ENCODE results near the gene PRPF18. TPM values are rescaled to one million over a fixed set of nuclear protein-coding genes. Genes with fewer than 3 reads are reported as not detected.

The PRPF18 gene
- total RNA-seq, 1 experiment from 2014 or later, result 18.9 TPM

- H3K27me3 ChIP-seq (ENCODE audit: insufficient read depth, low read depth), result no peaks in the 10 kb centered on the region
- H3K36me3 ChIP-seq (ENCODE audit: low read depth), result no peaks in the 10 kb centered on the region
- no peak for TF ChIP-seq EZH2 (IDR thresholded peaks at IDR 0.05; ENCODE audit: low read depth)
- TF ChIP-seq, protein P1, sequence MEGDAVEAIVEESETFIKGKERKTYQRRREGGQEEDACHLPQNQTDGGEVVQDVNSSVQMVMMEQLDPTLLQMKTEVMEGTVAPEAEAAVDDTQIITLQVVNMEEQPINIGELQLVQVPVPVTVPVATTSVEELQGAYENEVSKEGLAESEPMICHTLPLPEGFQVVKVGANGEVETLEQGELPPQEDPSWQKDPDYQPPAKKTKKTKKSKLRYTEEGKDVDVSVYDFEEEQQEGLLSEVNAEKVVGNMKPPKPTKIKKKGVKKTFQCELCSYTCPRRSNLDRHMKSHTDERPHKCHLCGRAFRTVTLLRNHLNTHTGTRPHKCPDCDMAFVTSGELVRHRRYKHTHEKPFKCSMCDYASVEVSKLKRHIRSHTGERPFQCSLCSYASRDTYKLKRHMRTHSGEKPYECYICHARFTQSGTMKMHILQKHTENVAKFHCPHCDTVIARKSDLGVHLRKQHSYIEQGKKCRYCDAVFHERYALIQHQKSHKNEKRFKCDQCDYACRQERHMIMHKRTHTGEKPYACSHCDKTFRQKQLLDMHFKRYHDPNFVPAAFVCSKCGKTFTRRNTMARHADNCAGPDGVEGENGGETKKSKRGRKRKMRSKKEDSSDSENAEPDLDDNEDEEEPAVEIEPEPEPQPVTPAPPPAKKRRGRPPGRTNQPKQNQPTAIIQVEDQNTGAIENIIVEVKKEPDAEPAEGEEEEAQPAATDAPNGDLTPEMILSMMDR (conservative IDR thresholded peaks at IDR 0.05), result no peak
- no peak overlapping the region for H2AFZ ChIP-seq
- H3K9me3 ChIP-seq (ENCODE audit: insufficient read depth, low read depth), result no peaks in the 10 kb centered on the region
- ChIA-PET CTCF (no interaction called here), POLR2A (ENCODE audit: unreplicated experiment) (interaction anchor here (0.5 to 0.6 kb wide), 2 partner anchors 87 to 106 kb away, joined by 4 to 8 read pairs; no protein-coding TSS in a partner anchor)
- no peak overlapping the region for H3K4me3 ChIP-seq
- intact Hi-C loops (cut with micrococcal nuclease; ENCODE audit: unreplicated experiment), result no loop called here
- no peak overlapping the region for H3K27ac ChIP-seq
- H4K20me1 ChIP-seq (ENCODE audit: insufficient read depth), result no peaks in the 10 kb centered on the region
- H3K4me1 ChIP-seq (replicated peaks; ENCODE audit: insufficient read depth), result peaks cover 22% of the 10 kb centered on the region
- no peaks in the 10 kb centered on the region for H3K9me2 ChIP-seq (ENCODE audit: insufficient read depth)
- no TSS peak for BruUV-seq (replicated peaks)
- H3K4me2 ChIP-seq, result no peak overlapping the region
- H3K79me2 ChIP-seq (ENCODE audit: low read depth), result no peaks in the 10 kb centered on the region
- no peaks in the 10 kb centered on the region for H3F3A ChIP-seq (ENCODE audit: insufficient read depth, low read depth)
- DNase-seq, result no peak
Measured at GRCh38 chr10:13627459-13628310, 40.9 kb downstream of the PRPF18 start.

DNA sequence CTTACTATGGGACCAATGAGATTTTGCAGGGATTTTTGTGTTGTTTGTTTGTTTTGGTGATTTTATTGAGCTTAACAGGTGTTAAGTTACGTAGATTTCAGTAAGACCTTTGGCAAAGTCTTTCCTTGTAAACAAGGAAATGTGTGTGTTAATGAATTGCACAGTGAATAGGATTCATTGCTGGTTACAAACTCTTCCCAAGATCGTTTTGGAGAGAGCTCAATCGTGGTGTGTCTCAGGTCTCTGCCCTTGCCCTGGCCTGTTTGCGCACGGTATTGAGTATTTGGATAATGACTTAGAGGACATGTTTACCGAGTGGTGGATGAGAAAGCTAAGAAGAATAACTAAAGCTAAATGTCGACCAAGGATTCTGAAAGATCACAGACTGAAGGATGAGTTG lies 41.9 kb downstream of the PRPF18 start:
- POLR2A ChIA-PET (ENCODE audit: unreplicated experiment), result interaction anchor here (0.6 kb wide), 1 partner anchor 107 kb away, joined by 4 read pairs; no protein-coding TSS in a partner anchor
- Histone ChIP-seq H4K20me1 (ENCODE audit: insufficient read depth) (no peaks in the 10 kb centered on the region), H3K4me3 (no peak overlapping the region), H3F3A (ENCODE audit: insufficient read depth, low read depth) (no peaks in the 10 kb centered on the region), H3K79me2 (ENCODE audit: low read depth) (no peaks in the 10 kb centered on the region), H3K27ac (0 out of 2 replicates have a peak overlapping the region, but pooled peaks have one; percentile 9), H3K4me1 (replicated peaks; ENCODE audit: insufficient read depth) (peaks cover 22% of the 10 kb centered on the region), H2AFZ (no peak overlapping the region), H3K9me3 (ENCODE audit: insufficient read depth, low read depth) (no peaks in the 10 kb centered on the region), H3K27me3 (ENCODE audit: insufficient read depth, low read depth) (no peaks in the 10 kb centered on the region), H3K36me3 (ENCODE audit: low read depth) (no peaks in the 10 kb centered on the region), H3K9me2 (ENCODE audit: insufficient read depth) (no peaks in the 10 kb centered on the region), H3K4me2 (no peak overlapping the region)
- intact Hi-C loops (cut with micrococcal nuclease; ENCODE audit: unreplicated experiment), result no loop called here
- DNase-seq, result peak in 1 of 2 experiments; percentile 44
- no peak for TF ChIP-seq EZH2 (IDR thresholded peaks at IDR 0.05; ENCODE audit: low read depth)
- TF ChIP-seq, protein P1 (conservative IDR thresholded peaks at IDR 0.05), result no peak
- no TSS peak for BruUV-seq (replicated peaks)
- CTCF ChIA-PET, result no interaction called here

GRCh38 chr10:13629116-13629515 lies 42.4 kb downstream of the PRPF18 start:
- H3K9me2 ChIP-seq (ENCODE audit: insufficient read depth), result no peaks in the 10 kb centered on the region

More at GRCh38 chr10:13629116-13629515, 42.4 kb downstream of the PRPF18 start:
- no peak overlapping the region for H3K4me3 ChIP-seq
- DNase-seq, result no peak
- no peaks in the 10 kb centered on the region for H4K20me1 ChIP-seq (ENCODE audit: insufficient read depth)
- ChIA-PET CTCF (no interaction called here), POLR2A (ENCODE audit: unreplicated experiment) (no interaction called here)
- H3K9me3 ChIP-seq (ENCODE audit: insufficient read depth, low read depth), result no peaks in the 10 kb centered on the region
- no TSS peak for BruUV-seq (replicated peaks)
- no peaks in the 10 kb centered on the region for H3F3A ChIP-seq (ENCODE audit: insufficient read depth, low read depth)
- no peak overlapping the region for H3K4me2 ChIP-seq
- no peaks in the 10 kb centered on the region for H3K27me3 ChIP-seq (ENCODE audit: insufficient read depth, low read depth)
- H3K36me3 ChIP-seq (ENCODE audit: low read depth), result no peaks in the 10 kb centered on the region
- TF ChIP-seq EZH2 (IDR thresholded peaks at IDR 0.05; ENCODE audit: low read depth), result no peak
- TF ChIP-seq, protein P1 (conservative IDR thresholded peaks at IDR 0.05), result no peak
- no peak overlapping the region for H2AFZ ChIP-seq
- intact Hi-C loops (cut with micrococcal nuclease; ENCODE audit: unreplicated experiment), result no loop called here
- peaks cover 22% of the 10 kb centered on the region for H3K4me1 ChIP-seq (replicated peaks; ENCODE audit: insufficient read depth)
- H3K79me2 ChIP-seq (ENCODE audit: low read depth), result no peaks in the 10 kb centered on the region
- H3K27ac ChIP-seq, result no peak overlapping the region

Measured in PC-9 (cell line).